GM18508 (cell line): ENCODE results near the gene OGFOD2.
"Not testable (repeated sequence)": the region's sequence is repeated elsewhere in the genome, so short reads cannot be mapped to it uniquely, and the experiment has no call there.

Source experiments
- ATAC-seq: cut with Tn5 transposase; IDR thresholded peaks from one replicate; pipeline ENCODE4 v1.9.1; 2021; ENCODE audit warnings: moderate number of reproducible peaks; ENCODE audit not compliant: insufficient read depth, unreplicated experiment

The OGFOD2 gene

GRCh38 chr12:122997343-122998250 is 22.6 kb downstream of the OGFOD2 start:
- ATAC-seq = no peak

DNA sequence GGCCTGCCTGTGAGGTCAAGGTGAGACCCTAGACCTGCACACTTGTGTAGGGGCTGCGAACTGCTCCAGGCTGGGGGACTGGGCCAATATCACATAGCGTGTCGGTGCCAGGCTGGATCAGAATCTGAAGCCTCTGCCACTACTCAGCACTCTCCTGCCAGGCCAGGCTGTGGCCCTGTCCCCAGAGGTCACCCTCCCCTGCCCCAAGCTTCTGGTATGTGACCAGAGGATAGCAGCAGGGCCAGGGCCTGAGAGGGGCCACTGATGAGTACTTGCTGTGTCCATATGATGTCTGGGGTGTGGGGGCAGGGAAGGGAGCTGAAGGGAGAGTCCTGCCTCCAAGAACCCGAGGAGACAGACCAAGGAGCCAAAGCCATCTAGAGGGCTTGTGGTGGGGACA is 23.3 kb downstream of the OGFOD2 start:
- ATAC-seq = no peak

DNA sequence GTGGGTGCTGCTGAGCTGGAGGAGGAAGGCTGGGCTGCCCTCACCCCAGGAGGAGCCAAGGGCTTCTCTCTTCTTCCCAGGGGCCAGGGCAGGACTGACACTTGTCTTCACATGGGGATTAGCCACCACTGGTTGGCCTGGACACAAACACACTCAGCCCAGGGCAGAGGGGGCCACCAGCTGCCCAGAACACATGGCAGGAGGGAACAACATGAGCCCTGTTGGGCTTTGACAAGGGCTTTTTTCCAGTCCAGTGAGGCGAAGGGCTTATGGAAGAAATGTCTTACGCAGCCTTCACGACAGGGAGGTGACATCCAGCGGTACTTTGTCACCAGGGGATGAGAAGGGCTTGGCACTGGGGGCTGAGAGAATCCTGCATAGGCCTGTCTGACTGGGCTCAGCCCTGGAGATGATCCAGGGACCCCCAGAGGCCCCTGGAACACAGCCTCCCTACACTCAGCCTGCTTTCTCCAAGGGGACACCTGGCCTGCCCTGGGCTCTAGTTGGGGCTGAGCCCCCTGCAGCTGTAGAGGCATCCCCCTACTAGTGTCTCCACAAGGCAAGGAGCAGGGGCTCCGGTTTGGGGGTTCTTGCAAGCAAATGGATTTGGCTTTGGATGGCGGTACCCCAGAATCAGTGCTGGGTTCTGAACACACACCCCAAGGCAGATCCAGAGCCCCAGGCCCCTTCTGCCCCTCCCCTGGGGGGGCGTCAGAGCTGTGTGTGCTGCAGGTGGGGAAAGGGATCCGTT is 24.3 kb downstream of the OGFOD2 start:
- no peak for ATAC-seq

DNA sequence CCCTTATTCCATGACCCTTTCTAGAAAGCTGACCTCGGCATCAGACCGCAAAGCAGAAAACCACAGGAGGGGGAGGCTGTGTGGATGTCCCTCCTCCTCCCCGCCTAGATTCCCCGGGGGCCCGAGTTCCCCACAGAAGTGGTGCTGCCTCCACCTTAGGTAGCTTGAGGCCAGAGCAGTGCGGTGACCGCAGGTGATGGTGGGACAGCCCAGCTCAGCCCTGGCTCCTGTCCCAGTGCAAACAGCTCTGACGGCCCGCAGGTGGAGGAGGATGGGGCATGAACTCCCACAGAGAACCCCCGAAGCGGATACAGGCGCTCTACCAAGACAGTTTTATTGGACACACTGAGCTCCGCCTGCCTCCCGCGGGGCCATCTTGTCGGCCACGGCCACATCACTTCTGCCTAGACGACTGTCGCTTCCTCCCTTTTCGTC is 25.0 kb downstream of the OGFOD2 start:
- ATAC-seq = no peak

DNA sequence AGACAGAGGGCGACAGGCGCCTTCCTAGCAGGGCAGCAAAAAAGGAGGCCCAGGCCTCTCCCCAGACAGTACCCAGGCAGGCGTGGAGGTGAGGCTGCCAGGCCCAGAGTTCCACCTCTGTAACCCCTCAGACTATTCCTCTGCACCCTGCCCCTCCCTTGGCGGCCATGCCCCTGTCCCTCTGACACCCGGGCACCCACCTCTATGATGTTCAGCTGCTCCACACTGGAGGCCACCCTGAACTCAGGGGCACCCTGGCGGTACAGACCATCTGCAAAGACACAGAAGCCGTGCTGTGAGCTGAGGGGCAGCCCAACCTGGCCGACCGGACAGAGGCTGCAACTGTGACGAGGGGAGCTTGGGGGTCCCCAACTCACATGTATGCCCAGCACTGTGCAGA is 25.5 kb downstream of the OGFOD2 start:
- ATAC-seq = no peak

- ATAC-seq = no peak
Measured at GRCh38 chr12:123001464-123001863, 26.4 kb downstream of the OGFOD2 start.

GRCh38 chr12:123003257-123003656 is 28.2 kb downstream of the OGFOD2 start:
- ATAC-seq = no peak

- no peak for ATAC-seq
Measured at GRCh38 chr12:123004287-123004686, 29.2 kb downstream of the OGFOD2 start.

DNA sequence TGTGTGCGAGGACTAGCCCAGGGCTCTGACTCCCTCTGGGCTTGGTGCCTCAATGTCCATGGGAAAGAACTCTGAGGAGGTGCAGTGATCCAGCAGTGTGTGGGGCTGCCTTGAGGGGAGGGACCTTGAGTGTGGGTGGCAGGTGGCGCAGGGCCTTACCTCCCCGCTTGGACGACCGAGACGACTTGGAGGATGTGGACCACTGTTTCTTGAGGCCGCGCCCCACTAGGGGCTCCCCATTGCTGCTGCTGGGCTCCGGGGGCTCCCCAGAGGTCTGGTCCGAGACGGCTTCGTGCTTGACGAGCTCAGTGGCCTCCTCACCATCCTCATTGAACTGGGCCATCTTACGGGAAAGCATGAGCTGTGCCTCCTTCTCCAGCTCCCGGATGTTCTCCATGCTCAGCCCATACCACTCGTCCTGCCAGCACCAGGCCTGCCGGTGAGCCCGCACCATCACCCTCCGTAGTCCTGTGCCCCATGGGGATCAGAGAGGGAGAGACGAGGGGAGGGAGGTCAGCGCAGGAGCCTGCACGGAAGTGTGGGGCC is 30.1 kb downstream of the OGFOD2 start:
- no peak for ATAC-seq

GRCh38 chr12:123006977-123007376 is 31.9 kb downstream of the OGFOD2 start:
- no peak for ATAC-seq

- no peak for ATAC-seq
Measured at GRCh38 chr12:123010110-123010509, 35.1 kb downstream of the OGFOD2 start.

DNA sequence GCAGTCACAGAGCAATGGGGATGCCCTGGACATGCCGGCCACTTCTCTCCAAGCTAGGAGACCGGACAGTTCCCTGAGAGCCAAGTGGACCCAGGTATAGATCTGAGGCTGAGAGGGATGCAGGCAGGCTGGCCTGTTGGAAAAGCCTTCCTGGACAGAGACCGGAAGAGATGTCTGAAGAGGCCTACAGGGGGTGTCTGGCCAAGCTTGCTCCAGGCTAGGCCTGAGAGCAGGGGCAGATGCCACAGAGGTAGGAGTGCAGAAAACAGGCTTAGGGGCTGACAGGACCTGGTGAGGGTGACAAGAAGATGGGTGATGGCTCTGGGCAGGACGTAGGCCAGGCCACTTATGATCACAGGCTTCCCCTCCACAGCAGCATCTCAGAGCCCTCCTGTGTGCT is 35.6 kb downstream of the OGFOD2 start:
- ATAC-seq = no peak

- ATAC-seq = no peak
Measured at GRCh38 chr12:123011701-123012100, 36.7 kb downstream of the OGFOD2 start.

DNA sequence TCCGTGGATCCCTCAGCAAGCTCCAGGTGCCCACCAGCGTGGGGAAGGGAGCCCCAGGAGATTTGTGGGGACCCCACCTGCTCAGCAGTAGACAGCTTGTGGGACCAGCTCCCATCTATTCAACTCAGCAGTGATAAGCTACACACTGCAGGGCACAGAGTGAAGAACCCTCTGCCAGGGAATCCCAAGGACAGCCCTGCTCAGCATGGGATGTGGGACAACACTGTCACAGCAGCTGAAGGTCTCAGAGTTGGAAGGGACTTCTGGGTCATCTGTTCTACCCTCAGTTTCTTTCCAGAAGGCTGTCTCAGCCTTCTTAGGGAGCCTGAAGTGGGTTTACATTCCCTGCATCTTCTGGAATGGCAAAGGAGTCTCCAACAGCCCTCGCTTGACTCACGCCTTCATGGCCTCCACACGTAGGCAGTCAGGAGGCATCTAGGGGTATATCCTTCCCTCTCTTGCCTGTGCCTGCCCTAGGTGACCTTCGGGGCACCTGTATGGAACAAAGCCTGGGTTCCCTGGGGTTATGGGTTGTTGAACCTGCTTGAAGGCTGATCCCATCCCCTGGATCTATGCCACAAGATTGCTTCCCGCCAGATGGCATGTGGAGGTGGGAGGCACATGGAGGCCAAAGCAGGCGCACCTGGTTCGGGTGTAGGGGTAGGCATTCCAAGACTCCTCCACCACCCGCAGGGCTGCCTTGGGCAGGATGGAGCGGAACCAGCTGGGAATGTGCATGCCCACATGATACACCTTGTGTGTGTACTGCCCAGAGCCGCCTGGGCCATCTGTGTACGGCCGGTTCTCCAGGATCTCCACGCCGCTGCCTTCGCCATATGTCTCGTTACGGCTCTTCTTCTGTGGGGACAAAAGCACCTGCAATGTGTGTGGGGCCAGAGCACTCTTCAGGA is 38.4 kb downstream of the OGFOD2 start:
- ATAC-seq = no peak

GRCh38 chr12:123014473-123014872 is 39.4 kb downstream of the OGFOD2 start:
- ATAC-seq = not testable (repeated sequence)

DNA sequence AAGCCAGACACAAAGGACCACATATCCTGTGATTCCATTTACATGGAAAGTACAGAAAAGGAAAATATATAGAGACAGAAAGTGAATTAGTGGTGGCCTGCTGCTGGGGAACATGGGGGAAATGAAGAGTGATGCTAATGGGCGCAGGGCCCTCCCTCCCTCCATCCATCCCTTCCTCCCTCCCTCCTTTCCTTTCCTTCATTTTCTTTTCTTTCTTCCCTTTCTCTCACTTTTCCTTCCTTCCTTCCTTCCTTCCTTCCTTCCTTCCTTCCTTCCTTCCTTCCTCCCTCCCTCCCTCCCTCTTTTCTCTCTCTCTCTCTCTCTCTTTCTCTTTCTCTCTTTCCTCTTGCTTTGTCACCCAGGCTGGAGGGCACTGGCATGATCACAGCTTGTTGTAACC is 42.7 kb downstream of the OGFOD2 start:
- ATAC-seq = no peak

- no peak for ATAC-seq
Measured at GRCh38 chr12:123019841-123020138, 44.7 kb downstream of the OGFOD2 start.

GRCh38 chr12:123021688-123022604 is 46.9 kb downstream of the OGFOD2 start:
- ATAC-seq = no peak

DNA sequence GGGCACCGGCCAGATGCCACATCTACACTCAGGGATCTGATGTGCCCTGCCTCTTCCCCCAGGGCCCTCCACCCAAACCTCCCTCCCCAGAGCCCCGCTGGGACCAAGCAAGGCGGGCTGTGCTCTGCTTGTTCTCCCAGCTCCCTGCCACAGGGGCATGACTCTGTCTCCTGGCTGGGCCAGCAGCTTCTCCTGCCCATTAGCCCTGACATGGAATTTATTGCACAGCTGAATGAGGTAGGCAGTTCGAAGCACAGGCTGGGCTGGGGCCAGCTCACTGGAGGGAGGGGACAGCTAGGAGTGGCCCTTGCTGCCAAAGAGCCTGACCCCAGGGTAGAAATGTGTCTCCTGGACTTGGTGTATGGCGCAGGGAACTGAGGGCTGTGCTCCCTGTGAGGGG is 47.8 kb downstream of the OGFOD2 start:
- no peak for ATAC-seq
